ENCODE data around the gene KHNYN.
A peak's percentile ranks its signal among the peaks of the same experiment; 100 is the strongest.
"Not testable (repeated sequence)": the region's sequence is repeated elsewhere in the genome, so short reads cannot be mapped to it uniquely, and the experiment has no call there.

The KHNYN gene

GRCh38 chr14:24429395-24430142 is at the start of gene KHNYN, which contains the start of gene CBLN3:
Gene KHNYN (plus strand): TSS chr14:24429954. CDS start chr14:24430731, 777 bp downstream.
Gene CBLN3 (minus strand): TSS chr14:24429668. CDS start chr14:24429054, 614 bp downstream.
- peak; percentile 90 for DNase-seq

GRCh38 chr14:24381363-24382063 is 48.2 kb upstream of the KHNYN start:
- no peak for DNase-seq

GRCh38 chr14:24382064-24382371 is 47.7 kb upstream of the KHNYN start:
- no peak for DNase-seq

GRCh38 chr14:24384169-24384568 is 45.6 kb upstream of the KHNYN start:
- DNase-seq: no peak

- no peak for DNase-seq
Observed at GRCh38 chr14:24385524-24385923, 44.2 kb upstream of the KHNYN start.

- no peak for DNase-seq
Observed at GRCh38 chr14:24387009-24387345, 42.8 kb upstream of the KHNYN start.

GRCh38 chr14:24387579-24387978 is 42.2 kb upstream of the KHNYN start:
- not testable (repeated sequence) for DNase-seq

- no peak for DNase-seq
Observed at GRCh38 chr14:24388474-24389179, 41.1 kb upstream of the KHNYN start.

GRCh38 chr14:24389226-24389848 is 40.4 kb upstream of the KHNYN start:
- no peak for DNase-seq

- no peak for DNase-seq
Observed at GRCh38 chr14:24390701-24391468, 38.9 kb upstream of the KHNYN start.

- no peak for DNase-seq
Observed at GRCh38 chr14:24392325-24393091, 37.2 kb upstream of the KHNYN start.

- DNase-seq: no peak
Observed at GRCh38 chr14:24394275-24394674, 35.5 kb upstream of the KHNYN start.

GRCh38 chr14:24395609-24396582 is 33.9 kb upstream of the KHNYN start:
- no peak for DNase-seq

GRCh38 chr14:24397639-24398292 is 32.0 kb upstream of the KHNYN start:
- no peak for DNase-seq

- DNase-seq: no peak
Observed at GRCh38 chr14:24398293-24398652, 31.5 kb upstream of the KHNYN start.

- no peak for DNase-seq
Observed at GRCh38 chr14:24398653-24399446, 30.9 kb upstream of the KHNYN start, which contains the start of gene NYNRIN. Gene NYNRIN (plus strand): TSS chr14:24399003. CDS start chr14:24399247, 244 bp downstream.

GRCh38 chr14:24399447-24399822 is 30.3 kb upstream of the KHNYN start:
- no peak for DNase-seq

GRCh38 chr14:24399999-24400718 is 29.6 kb upstream of the KHNYN start:
- DNase-seq: no peak
